HL-60/S4 treated with phorbol 12-myristate 13-acetate at 8.2 ng/mL for 4 days and 3 days (cell line): ENCODE measurements around the gene KCNK4.
"Not testable (repeated sequence)": the region's sequence is repeated elsewhere in the genome, so short reads cannot be mapped to it uniquely, and the experiment has no call there.

Source experiments
- in situ Hi-C: fragments of 300-500 bp; cut with MboI; formaldehyde crosslinking; loops from 2 replicates; pipeline ENCODE4 v1.15.0; 2022; ENCODE audit warnings: low sequenced_read_pairs

The KCNK4 gene

GRCh38 chr11:64320556-64320955 lies 29.5 kb downstream of the KCNK4 start:
- in situ Hi-C loops: no loop called here

GRCh38 chr11:64321026-64321425 lies 29.9 kb downstream of the KCNK4 start:
- in situ Hi-C loops: no loop called here

GRCh38 chr11:64321533-64321932 lies 30.4 kb downstream of the KCNK4 start:
- in situ Hi-C loops: no loop called here

GRCh38 chr11:64322925-64323260 lies 31.8 kb downstream of the KCNK4 start:
- in situ Hi-C loops: no loop called here

GRCh38 chr11:64323373-64323772 lies 32.3 kb downstream of the KCNK4 start:
- in situ Hi-C loops: no loop called here

- in situ Hi-C loops: not testable (repeated sequence)
Observed at GRCh38 chr11:64323984-64324383, 32.9 kb downstream of the KCNK4 start.

- in situ Hi-C loops: loop anchor here (25.0 kb wide), 1 partner anchor 88 kb away; the partner anchor contains the start of genes DNAJC4, FKBP2, NUDT22 and PPP1R14B
Observed at GRCh38 chr11:64324692-64325469, 33.8 kb downstream of the KCNK4 start.

GRCh38 chr11:64327375-64327774 lies 36.3 kb downstream of the KCNK4 start:
- in situ Hi-C loops: loop anchor here (25.0 kb wide), 1 partner anchor 90 kb away; the partner anchor contains the start of genes DNAJC4, FKBP2, NUDT22 and PPP1R14B

GRCh38 chr11:64327993-64328392 lies 36.9 kb downstream of the KCNK4 start:
- in situ Hi-C loops: loop anchor here (25.0 kb wide), 1 partner anchor 91 kb away; the partner anchor contains the start of genes DNAJC4, FKBP2, NUDT22 and PPP1R14B

GRCh38 chr11:64330888-64331287 lies 39.8 kb downstream of the KCNK4 start:
- in situ Hi-C loops: loop anchor here (25.0 kb wide), 1 partner anchor 94 kb away; the partner anchor contains the start of genes DNAJC4, FKBP2, NUDT22 and PPP1R14B

- in situ Hi-C loops: loop anchor here (25.0 kb wide), 1 partner anchor 94 kb away; the partner anchor contains the start of genes DNAJC4, FKBP2, NUDT22 and PPP1R14B
Observed at GRCh38 chr11:64331569-64332371, 40.7 kb downstream of the KCNK4 start.

GRCh38 chr11:64333556-64333955 lies 42.5 kb downstream of the KCNK4 start:
- in situ Hi-C loops: loop anchor here (25.0 kb wide), 1 partner anchor 96 kb away; the partner anchor contains the start of genes DNAJC4, FKBP2, NUDT22 and PPP1R14B

- in situ Hi-C loops: loop anchor here (25.0 kb wide), 1 partner anchor 98 kb away; the partner anchor contains the start of genes DNAJC4, FKBP2, NUDT22 and PPP1R14B
Observed at GRCh38 chr11:64334764-64335735, 43.9 kb downstream of the KCNK4 start.

GRCh38 chr11:64337538-64338249 lies 46.6 kb downstream of the KCNK4 start:
- in situ Hi-C loops: loop anchor here (25.0 kb wide), 1 partner anchor 100 kb away; the partner anchor contains the start of genes DNAJC4, FKBP2, NUDT22 and PPP1R14B

- in situ Hi-C loops: loop anchor here (25.0 kb wide), 1 partner anchor 101 kb away; the partner anchor contains the start of genes DNAJC4, FKBP2, NUDT22 and PPP1R14B
Observed at GRCh38 chr11:64338716-64339115, 47.6 kb downstream of the KCNK4 start.

- in situ Hi-C loops: loop anchor here (25.0 kb wide), 1 partner anchor 102 kb away; the partner anchor contains the start of genes DNAJC4, FKBP2, NUDT22 and PPP1R14B
Observed at GRCh38 chr11:64339286-64339685, 48.2 kb downstream of the KCNK4 start.

- in situ Hi-C loops: loop anchor here (25.0 kb wide), 1 partner anchor 103 kb away; the partner anchor contains the start of genes DNAJC4, FKBP2, NUDT22 and PPP1R14B
Observed at GRCh38 chr11:64339754-64340408, 48.8 kb downstream of the KCNK4 start, which contains the start of gene CCDC88B. Gene CCDC88B, plus strand, starts transcription at chr11:64340204. Its CDS starts 63 bp downstream, at chr11:64340267.

GRCh38 chr11:64340671-64341335 lies 49.7 kb downstream of the KCNK4 start:
- in situ Hi-C loops: loop anchor here (25.0 kb wide), 1 partner anchor 104 kb away; the partner anchor contains the start of genes DNAJC4, FKBP2, NUDT22 and PPP1R14B
